Measurements from ENCODE around the gene KRTAP9-6.
"Not testable (repeated sequence)": the region's sequence is repeated elsewhere in the genome, so short reads cannot be mapped to it uniquely, and the experiment has no call there.

The KRTAP9-6 gene

DNA sequence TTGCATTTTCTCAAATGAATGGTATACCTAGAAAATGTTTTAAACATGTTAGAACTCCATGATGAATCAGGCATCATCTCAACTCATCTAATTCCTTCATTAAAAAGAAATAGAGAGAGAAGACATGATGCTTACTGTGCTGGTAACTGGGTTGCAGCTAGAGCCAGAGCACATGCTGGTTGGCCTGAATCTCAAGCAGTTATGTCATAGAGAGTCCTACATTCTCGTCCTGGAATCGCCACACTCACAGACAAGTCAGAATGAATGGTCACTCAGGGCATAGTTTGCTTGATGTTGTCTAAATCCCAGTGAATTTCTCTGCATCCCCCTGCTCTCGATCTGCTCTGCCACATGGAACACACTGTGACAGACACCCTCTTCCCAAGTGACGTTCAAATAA lies 28.1 kb upstream of the KRTAP9-6 start:
- not testable (repeated sequence) for H3K36me3 ChIP-seq (replicated peaks in 1 of 2; ENCODE audit: control insufficient read depth in 2 of 2, insufficient read depth in 2 of 2, low read length in 2 of 2); H2BK120ac ChIP-seq (ENCODE audit: low read depth, low read length); H3K4ac ChIP-seq (ENCODE audit: low read length); H3K14ac ChIP-seq (ENCODE audit: low read length); H3K4me1 ChIP-seq (ENCODE audit: control insufficient read depth in 2 of 2, insufficient read depth in 1 of 2, low read depth in 1 of 2, low read length in 2 of 2); H3K4me2 ChIP-seq (ENCODE audit: insufficient read depth, low read length, poor library complexity, severe bottlenecking); H2BK5ac ChIP-seq (ENCODE audit: low read length); H2BK15ac ChIP-seq (ENCODE audit: low read length); H2AFZ ChIP-seq (ENCODE audit: low read length); H4K91ac ChIP-seq (ENCODE audit: low read depth, low read length, poor library complexity); H4K8ac ChIP-seq (ENCODE audit: low read depth, low read length); H2AK5ac ChIP-seq (ENCODE audit: low read depth, low read length); H3K4me3 ChIP-seq (ENCODE audit: low read length in 2 of 2); H3K23ac ChIP-seq (ENCODE audit: low read depth, low read length, poor library complexity); H3K18ac ChIP-seq (ENCODE audit: low read length); H3K79me1 ChIP-seq (ENCODE audit: low read depth, low read length); H3K27ac ChIP-seq (replicated peaks; ENCODE audit: low read length); H3K9ac ChIP-seq (ENCODE audit: low read depth, low read length, poor library complexity); H2BK12ac ChIP-seq (ENCODE audit: low read length); DNase-seq (ENCODE audit: low spot score); H3K9me3 ChIP-seq (replicated peaks in 1 of 2; ENCODE audit: control insufficient read depth in 2 of 2, insufficient read depth in 1 of 2, low read depth in 1 of 2, low read length in 2 of 2); H3K27me3 ChIP-seq (ENCODE audit: control insufficient read depth in 3 of 3, insufficient read depth in 3 of 3, low read depth in 1 of 3, low read length in 3 of 3)
- WGBS, 2 donors (ENCODE audit: extremely low coverage in 2 of 2, insufficient read length in 2 of 2, insufficient replicate concordance in 1 of 2) = no CpG with 5 or more reads among the region's 4 CpGs

DNA sequence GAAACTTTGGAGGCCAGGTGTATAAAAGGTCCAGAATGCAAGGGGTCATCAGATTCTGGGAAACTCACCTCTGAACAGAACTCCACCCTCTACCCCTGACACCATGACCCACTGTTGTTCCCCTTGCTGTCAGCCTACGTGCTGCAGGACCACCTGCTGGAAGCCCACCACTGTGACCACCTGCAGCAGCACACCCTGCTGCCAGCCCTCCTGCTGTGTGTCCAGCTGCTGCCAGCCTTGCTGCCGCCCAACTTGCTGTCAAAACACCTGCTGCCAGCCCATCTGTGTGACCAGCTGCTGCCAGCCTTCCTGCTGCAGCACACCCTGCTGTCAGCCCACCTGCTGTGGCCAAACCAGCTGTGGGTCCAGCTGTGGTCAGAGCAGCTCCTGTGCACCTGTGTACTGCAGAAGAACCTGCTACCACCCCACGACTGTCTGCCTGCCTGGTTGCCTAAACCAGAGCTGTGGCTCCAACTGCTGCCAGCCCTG lies 27.2 kb upstream of the KRTAP9-6 start, which contains the start of gene KRTAP9-8:
Gene KRTAP9-8, plus strand, starts transcription at position 51 of the 489 bp plus-strand sequence. Its CDS starts 53 bp downstream, at position 104.
- H4K91ac ChIP-seq (ENCODE audit: low read depth, low read length, poor library complexity); H3K4me2 ChIP-seq (ENCODE audit: insufficient read depth, low read length, poor library complexity, severe bottlenecking); H3K18ac ChIP-seq (ENCODE audit: low read length); H2BK15ac ChIP-seq (ENCODE audit: low read length); H3K14ac ChIP-seq (ENCODE audit: low read length); H3K79me1 ChIP-seq (ENCODE audit: low read depth, low read length); H3K27ac ChIP-seq (replicated peaks; ENCODE audit: low read length); H2BK5ac ChIP-seq (ENCODE audit: low read length); H2AFZ ChIP-seq (ENCODE audit: low read length); H3K36me3 ChIP-seq (replicated peaks in 1 of 2; ENCODE audit: control insufficient read depth in 2 of 2, insufficient read depth in 2 of 2, low read length in 2 of 2); H2AK5ac ChIP-seq (ENCODE audit: low read depth, low read length); H2BK120ac ChIP-seq (ENCODE audit: low read depth, low read length); H3K4me1 ChIP-seq (ENCODE audit: control insufficient read depth in 2 of 2, insufficient read depth in 1 of 2, low read depth in 1 of 2, low read length in 2 of 2); H3K4me3 ChIP-seq (ENCODE audit: low read length in 2 of 2); H3K27me3 ChIP-seq (ENCODE audit: control insufficient read depth in 3 of 3, insufficient read depth in 3 of 3, low read depth in 1 of 3, low read length in 3 of 3); H3K9ac ChIP-seq (ENCODE audit: low read depth, low read length, poor library complexity); H3K4ac ChIP-seq (ENCODE audit: low read length); H3K23ac ChIP-seq (ENCODE audit: low read depth, low read length, poor library complexity); DNase-seq (ENCODE audit: low spot score); H4K8ac ChIP-seq (ENCODE audit: low read depth, low read length); H3K9me3 ChIP-seq (replicated peaks in 1 of 2; ENCODE audit: control insufficient read depth in 2 of 2, insufficient read depth in 1 of 2, low read depth in 1 of 2, low read length in 2 of 2); H2BK12ac ChIP-seq (ENCODE audit: low read length): not testable (repeated sequence)
- WGBS, 2 donors (ENCODE audit: extremely low coverage in 2 of 2, insufficient read length in 2 of 2, insufficient replicate concordance in 1 of 2) = no CpG with 5 or more reads among the region's 3 CpGs

DNA sequence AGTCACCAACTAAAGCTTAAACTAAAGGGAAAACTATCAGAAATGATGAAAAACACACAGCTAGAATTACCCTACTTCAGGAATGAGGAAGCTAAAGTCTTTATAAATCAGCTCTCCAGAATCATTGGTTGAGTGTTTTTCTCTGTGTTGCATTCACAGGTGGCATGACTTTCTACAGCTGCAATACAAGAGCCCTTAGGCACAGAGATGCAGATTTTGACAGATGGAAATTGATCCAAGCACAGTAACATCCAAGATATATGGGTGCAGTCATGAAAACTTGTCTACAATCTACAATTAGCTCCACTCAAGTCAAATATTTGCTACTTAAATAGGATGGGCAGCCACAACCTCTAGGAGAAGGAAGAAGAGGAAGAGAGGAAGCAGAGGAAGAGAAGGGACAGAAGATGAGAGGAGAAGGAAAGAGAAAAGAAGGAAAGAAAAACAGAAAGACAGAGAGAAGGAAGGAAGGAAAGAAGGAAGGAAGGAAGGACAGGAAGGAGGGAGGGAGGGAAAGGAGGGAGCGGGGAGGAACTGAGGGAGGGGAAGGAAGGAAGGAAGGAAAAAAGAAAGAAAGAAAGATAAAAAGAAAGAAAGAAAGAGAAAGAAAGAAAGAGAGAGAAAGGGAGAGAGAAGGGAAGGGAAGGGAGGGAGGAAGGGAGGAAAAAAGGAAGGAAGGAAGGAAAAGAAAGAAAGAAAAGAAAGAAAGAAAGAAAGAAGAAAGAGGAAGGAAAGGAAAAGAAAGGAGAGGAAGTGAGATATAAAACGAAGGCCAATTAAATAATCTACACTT lies 18.0 kb upstream of the KRTAP9-6 start:
- H3K36me3 ChIP-seq (replicated peaks in 1 of 2; ENCODE audit: control insufficient read depth in 2 of 2, insufficient read depth in 2 of 2, low read length in 2 of 2); H2BK5ac ChIP-seq (ENCODE audit: low read length); H2BK15ac ChIP-seq (ENCODE audit: low read length); H3K18ac ChIP-seq (ENCODE audit: low read length); H2AK5ac ChIP-seq (ENCODE audit: low read depth, low read length); H3K4me1 ChIP-seq (ENCODE audit: control insufficient read depth in 2 of 2, insufficient read depth in 1 of 2, low read depth in 1 of 2, low read length in 2 of 2); H3K14ac ChIP-seq (ENCODE audit: low read length); H3K27ac ChIP-seq (replicated peaks; ENCODE audit: low read length); DNase-seq (ENCODE audit: low spot score); H3K4me2 ChIP-seq (ENCODE audit: insufficient read depth, low read length, poor library complexity, severe bottlenecking); H2BK120ac ChIP-seq (ENCODE audit: low read depth, low read length); H3K23ac ChIP-seq (ENCODE audit: low read depth, low read length, poor library complexity); H2AFZ ChIP-seq (ENCODE audit: low read length); H3K4ac ChIP-seq (ENCODE audit: low read length); H3K4me3 ChIP-seq (ENCODE audit: low read length in 2 of 2); H4K8ac ChIP-seq (ENCODE audit: low read depth, low read length); H3K9ac ChIP-seq (ENCODE audit: low read depth, low read length, poor library complexity); H3K79me1 ChIP-seq (ENCODE audit: low read depth, low read length); H2BK12ac ChIP-seq (ENCODE audit: low read length); H4K91ac ChIP-seq (ENCODE audit: low read depth, low read length, poor library complexity); H3K27me3 ChIP-seq (ENCODE audit: control insufficient read depth in 3 of 3, insufficient read depth in 3 of 3, low read depth in 1 of 3, low read length in 3 of 3); H3K9me3 ChIP-seq (replicated peaks in 1 of 2; ENCODE audit: control insufficient read depth in 2 of 2, insufficient read depth in 1 of 2, low read depth in 1 of 2, low read length in 2 of 2): not testable (repeated sequence)
- WGBS, 2 donors (ENCODE audit: extremely low coverage in 2 of 2, insufficient read length in 2 of 2, insufficient replicate concordance in 1 of 2) = no CpG with 5 or more reads among the region's 2 CpGs

DNA sequence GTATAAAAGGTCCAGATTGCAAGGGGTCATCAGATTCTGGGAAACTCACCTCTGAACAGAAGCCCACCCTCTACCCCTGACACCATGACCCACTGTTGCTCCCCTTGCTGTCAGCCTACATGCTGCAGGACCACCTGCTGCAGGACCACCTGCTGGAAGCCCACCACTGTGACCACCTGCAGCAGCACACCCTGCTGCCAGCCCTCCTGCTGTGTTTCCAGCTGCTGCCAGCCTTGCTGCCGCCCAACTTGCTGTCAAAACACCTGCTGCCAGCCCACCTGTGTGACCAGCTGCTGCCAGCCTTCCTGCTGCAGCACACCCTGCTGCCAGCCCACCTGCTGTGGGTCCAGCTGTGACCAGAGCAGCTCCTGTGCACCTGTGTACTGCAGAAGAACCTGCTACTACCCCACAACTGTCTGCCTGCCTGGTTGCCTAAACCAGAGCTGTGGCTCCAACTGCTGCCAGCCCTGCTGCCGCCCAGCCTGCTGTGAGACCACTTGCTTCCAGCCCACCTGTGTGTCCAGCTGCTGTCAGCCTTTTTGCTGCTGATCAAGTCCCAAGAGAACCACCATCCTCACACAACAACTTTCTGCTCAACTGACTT lies 15.4 kb upstream of the KRTAP9-6 start, which contains the start of gene KRTAP9-4:
Gene KRTAP9-4, plus strand, starts transcription at position 51 of the 604 bp plus-strand sequence. Its CDS starts 34 bp downstream, at position 85.
- H3K4me3 ChIP-seq (ENCODE audit: low read length in 2 of 2); H4K8ac ChIP-seq (ENCODE audit: low read depth, low read length); H2AK5ac ChIP-seq (ENCODE audit: low read depth, low read length); H3K9ac ChIP-seq (ENCODE audit: low read depth, low read length, poor library complexity); H3K79me1 ChIP-seq (ENCODE audit: low read depth, low read length); H3K27me3 ChIP-seq (ENCODE audit: control insufficient read depth in 3 of 3, insufficient read depth in 3 of 3, low read depth in 1 of 3, low read length in 3 of 3); H3K14ac ChIP-seq (ENCODE audit: low read length); H3K18ac ChIP-seq (ENCODE audit: low read length); H3K36me3 ChIP-seq (replicated peaks in 1 of 2; ENCODE audit: control insufficient read depth in 2 of 2, insufficient read depth in 2 of 2, low read length in 2 of 2); H3K23ac ChIP-seq (ENCODE audit: low read depth, low read length, poor library complexity); H2BK15ac ChIP-seq (ENCODE audit: low read length); H3K4me2 ChIP-seq (ENCODE audit: insufficient read depth, low read length, poor library complexity, severe bottlenecking); H4K91ac ChIP-seq (ENCODE audit: low read depth, low read length, poor library complexity); H3K9me3 ChIP-seq (replicated peaks in 1 of 2; ENCODE audit: control insufficient read depth in 2 of 2, insufficient read depth in 1 of 2, low read depth in 1 of 2, low read length in 2 of 2); H3K27ac ChIP-seq (replicated peaks; ENCODE audit: low read length); DNase-seq (ENCODE audit: low spot score); H3K4me1 ChIP-seq (ENCODE audit: control insufficient read depth in 2 of 2, insufficient read depth in 1 of 2, low read depth in 1 of 2, low read length in 2 of 2); H2BK5ac ChIP-seq (ENCODE audit: low read length); H2AFZ ChIP-seq (ENCODE audit: low read length); H2BK12ac ChIP-seq (ENCODE audit: low read length); H2BK120ac ChIP-seq (ENCODE audit: low read depth, low read length); H3K4ac ChIP-seq (ENCODE audit: low read length): not testable (repeated sequence)
- no CpG with 5 or more reads among the region's 2 CpGs for WGBS, 2 donors (ENCODE audit: extremely low coverage in 2 of 2, insufficient read length in 2 of 2, insufficient replicate concordance in 1 of 2)

Measured in neuronal stem cell (in vitro differentiated cells).